Nephron progenitor cell (in vitro differentiated cells): Measurements from ENCODE around the gene ZNF429.
A peak's percentile ranks its signal among the peaks of the same experiment; 100 is the strongest.

ENCODE experiments used
- DNase-seq: peaks from one replicate; pipeline ENCODE4 v3.0.0; 2021
- H3K27ac Mint-ChIP-seq: 2 replicates; pipeline ENCODE4 v1.8.0; 2021; ENCODE audit warnings: mild to moderate bottlenecking, moderate library complexity, mixed read lengths
- H3K27me3 Mint-ChIP-seq: 2 replicates; pipeline ENCODE4 v1.8.0; 2021; ENCODE audit warnings: mild to moderate bottlenecking, low read depth, mixed read lengths; ENCODE audit not compliant: poor library complexity
- H3K36me3 Mint-ChIP-seq: 2 replicates; pipeline ENCODE4 v1.8.0; 2021; ENCODE audit warnings: low read depth, mixed read lengths
- H3K4me1 Mint-ChIP-seq: 2 replicates; pipeline ENCODE4 v1.8.0; 2021; ENCODE audit warnings: mixed read lengths
- H3K4me3 Mint-ChIP-seq: 2 replicates; pipeline ENCODE4 v1.8.0; 2021; ENCODE audit warnings: mild to moderate bottlenecking, moderate library complexity, mixed read lengths
- H3K9me3 Mint-ChIP-seq: 2 replicates; pipeline ENCODE4 v1.8.0; 2021; ENCODE audit warnings: mild to moderate bottlenecking, moderate library complexity, mixed read lengths
- CTCF ChIP-seq: fragments of 200-600 bp; sonication (generic); IDR thresholded peaks from 2 replicates; pipeline ENCODE4 v1.5.0; 2021; ENCODE audit warnings: antibody characterized with exemption

ZNF429 gene

GRCh38 chr19:21604351-21604926, 99.0 kb downstream of the ZNF429 start:
- TF ChIP-seq CTCF = no peak
- Mint-ChIP-seq H3K27me3 (peaks cover 5% of the 10 kb centered on the region), H3K36me3 (no peaks in the 10 kb centered on the region), H3K27ac (peak overlapping the region; percentile 62), H3K4me1 (peaks cover 28% of the 10 kb centered on the region), H3K9me3 (peaks cover 69% of the 10 kb centered on the region), H3K4me3 (peak overlapping the region; percentile 37)
- DNase-seq = no peak
